KMS-11 (cell line): ENCODE data around the gene AOAH.

ENCODE experiments used
- H2AFZ ChIP-seq: fragments of 200-600 bp; sonication (generic); 2 replicates; pipeline ENCODE4 v1.6.1; 2016; ENCODE audit warnings: antibody characterized with exemption, mixed run types, low read depth
- H3K27ac ChIP-seq: fragments of 200-600 bp; sonication (generic); 2 replicates; pipeline ENCODE4 v1.6.1; 2016; ENCODE audit warnings: mild to moderate bottlenecking, mixed run types
- H3K27me3 ChIP-seq: fragments of 200-600 bp; sonication (generic); 2 replicates; pipeline ENCODE4 v1.6.1; 2017; ENCODE audit warnings: mild to moderate bottlenecking, low read depth, mixed run types, moderate library complexity; ENCODE audit not compliant: insufficient read depth
- H3K36me3 ChIP-seq: fragments of 200-600 bp; sonication (generic); 2 replicates; pipeline ENCODE4 v1.6.1; 2017; ENCODE audit warnings: mild to moderate bottlenecking, mixed run types; ENCODE audit not compliant: insufficient read depth
- H3K4me1 ChIP-seq: fragments of 200-600 bp; sonication (generic); 2 replicates; pipeline ENCODE4 v1.6.1; 2016; ENCODE audit warnings: mild to moderate bottlenecking, low read depth, mixed run types; ENCODE audit not compliant: poor library complexity, severe bottlenecking
- H3K4me2 ChIP-seq: fragments of 200-600 bp; sonication (generic); 2 replicates; pipeline ENCODE4 v1.7.0; 2016; ENCODE audit warnings: mild to moderate bottlenecking, mixed run types
- H3K4me3 ChIP-seq: fragments of 200-600 bp; sonication (generic); IDR thresholded peaks from 2 replicates; pipeline ENCODE4 v1.6.1; 2017; ENCODE audit warnings: low read depth, low read length, mixed read lengths; ENCODE audit not compliant: insufficient read depth
- H3K79me2 ChIP-seq: fragments of 200-600 bp; sonication (generic); 2 replicates; pipeline ENCODE4 v1.6.1; 2016; ENCODE audit warnings: low read depth, mixed run types; ENCODE audit not compliant: insufficient read depth
- H3K9ac ChIP-seq: fragments of 200-600 bp; sonication (generic); 2 replicates; pipeline ENCODE4 v1.6.1; 2016; ENCODE audit warnings: mild to moderate bottlenecking, mixed run types
- H4K20me1 ChIP-seq: fragments of 200-600 bp; sonication (generic); 2 replicates; pipeline ENCODE4 v1.6.1; 2016; ENCODE audit warnings: mild to moderate bottlenecking, mixed run types; ENCODE audit not compliant: insufficient read depth
- TF ChIP-seq, protein P1 (sequence below): fragments of 200-600 bp; sonication (generic); conservative IDR thresholded peaks from 2 replicates; pipeline ENCODE4 v1.6.1; 2017; ENCODE audit warnings: low read depth, mild to moderate bottlenecking, antibody characterized with exemption, low read length, moderate library complexity, mixed read lengths

AOAH gene

DNA sequence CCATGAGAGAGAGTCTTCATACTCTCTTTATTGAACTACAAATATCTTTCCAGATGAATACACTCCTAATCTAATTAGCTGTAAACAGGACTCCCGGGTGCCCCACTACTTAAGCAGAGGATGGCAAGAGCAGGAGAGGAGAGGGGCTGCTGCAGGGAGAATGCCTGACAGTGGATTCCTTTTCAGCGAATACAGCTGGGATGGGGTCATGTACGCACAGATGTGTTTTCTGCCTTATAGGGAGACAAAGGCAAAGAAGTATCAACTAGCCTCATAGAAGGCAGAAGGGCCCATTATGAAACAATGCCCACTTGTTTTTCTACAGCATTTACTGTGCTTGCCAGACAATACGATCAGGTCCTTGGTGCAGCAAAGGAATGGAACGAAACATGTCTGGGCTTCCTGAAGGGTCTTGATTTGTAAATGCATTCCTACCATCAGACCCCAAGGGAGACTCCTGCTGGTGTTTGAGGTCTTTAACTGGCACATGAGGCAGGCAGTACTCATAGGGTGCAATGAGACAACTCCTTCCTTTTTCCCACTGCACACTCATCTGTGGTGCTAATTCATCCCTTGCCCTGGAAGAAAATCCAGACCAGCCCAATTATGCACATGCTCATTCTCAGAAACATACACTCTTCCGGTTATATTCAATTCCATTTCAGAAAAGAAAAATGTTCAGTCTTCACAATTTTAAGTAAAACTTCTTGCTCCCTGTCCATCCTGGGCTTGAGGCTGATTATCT lies 117.1 kb downstream of the AOAH start:
- TF ChIP-seq, protein P1, sequence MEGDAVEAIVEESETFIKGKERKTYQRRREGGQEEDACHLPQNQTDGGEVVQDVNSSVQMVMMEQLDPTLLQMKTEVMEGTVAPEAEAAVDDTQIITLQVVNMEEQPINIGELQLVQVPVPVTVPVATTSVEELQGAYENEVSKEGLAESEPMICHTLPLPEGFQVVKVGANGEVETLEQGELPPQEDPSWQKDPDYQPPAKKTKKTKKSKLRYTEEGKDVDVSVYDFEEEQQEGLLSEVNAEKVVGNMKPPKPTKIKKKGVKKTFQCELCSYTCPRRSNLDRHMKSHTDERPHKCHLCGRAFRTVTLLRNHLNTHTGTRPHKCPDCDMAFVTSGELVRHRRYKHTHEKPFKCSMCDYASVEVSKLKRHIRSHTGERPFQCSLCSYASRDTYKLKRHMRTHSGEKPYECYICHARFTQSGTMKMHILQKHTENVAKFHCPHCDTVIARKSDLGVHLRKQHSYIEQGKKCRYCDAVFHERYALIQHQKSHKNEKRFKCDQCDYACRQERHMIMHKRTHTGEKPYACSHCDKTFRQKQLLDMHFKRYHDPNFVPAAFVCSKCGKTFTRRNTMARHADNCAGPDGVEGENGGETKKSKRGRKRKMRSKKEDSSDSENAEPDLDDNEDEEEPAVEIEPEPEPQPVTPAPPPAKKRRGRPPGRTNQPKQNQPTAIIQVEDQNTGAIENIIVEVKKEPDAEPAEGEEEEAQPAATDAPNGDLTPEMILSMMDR: no peak
- Histone ChIP-seq H3K27me3 (no peaks in the 10 kb centered on the region), H3K9ac (no peak overlapping the region), H3K79me2 (no peaks in the 10 kb centered on the region), H3K36me3 (no peaks in the 10 kb centered on the region), H4K20me1 (no peaks in the 10 kb centered on the region), H3K4me2 (no peak overlapping the region), H3K4me1 (no peaks in the 10 kb centered on the region), H2AFZ (no peak overlapping the region), H3K4me3 (no peak overlapping the region), H3K27ac (no peak overlapping the region)

GRCh38 chr7:36606153-36606975 lies 117.9 kb downstream of the AOAH start:
- H3K79me2 ChIP-seq: no peaks in the 10 kb centered on the region
- no peaks in the 10 kb centered on the region for H3K36me3 ChIP-seq
- H3K4me2 ChIP-seq: no peak overlapping the region
- H3K4me3 ChIP-seq: no peak overlapping the region
- no peak overlapping the region for H3K9ac ChIP-seq
- no peak overlapping the region for H2AFZ ChIP-seq
- H3K27me3 ChIP-seq: no peaks in the 10 kb centered on the region
- H4K20me1 ChIP-seq: no peaks in the 10 kb centered on the region
- H3K4me1 ChIP-seq: no peaks in the 10 kb centered on the region
- TF ChIP-seq, protein P1: no peak
- no peak overlapping the region for H3K27ac ChIP-seq

DNA sequence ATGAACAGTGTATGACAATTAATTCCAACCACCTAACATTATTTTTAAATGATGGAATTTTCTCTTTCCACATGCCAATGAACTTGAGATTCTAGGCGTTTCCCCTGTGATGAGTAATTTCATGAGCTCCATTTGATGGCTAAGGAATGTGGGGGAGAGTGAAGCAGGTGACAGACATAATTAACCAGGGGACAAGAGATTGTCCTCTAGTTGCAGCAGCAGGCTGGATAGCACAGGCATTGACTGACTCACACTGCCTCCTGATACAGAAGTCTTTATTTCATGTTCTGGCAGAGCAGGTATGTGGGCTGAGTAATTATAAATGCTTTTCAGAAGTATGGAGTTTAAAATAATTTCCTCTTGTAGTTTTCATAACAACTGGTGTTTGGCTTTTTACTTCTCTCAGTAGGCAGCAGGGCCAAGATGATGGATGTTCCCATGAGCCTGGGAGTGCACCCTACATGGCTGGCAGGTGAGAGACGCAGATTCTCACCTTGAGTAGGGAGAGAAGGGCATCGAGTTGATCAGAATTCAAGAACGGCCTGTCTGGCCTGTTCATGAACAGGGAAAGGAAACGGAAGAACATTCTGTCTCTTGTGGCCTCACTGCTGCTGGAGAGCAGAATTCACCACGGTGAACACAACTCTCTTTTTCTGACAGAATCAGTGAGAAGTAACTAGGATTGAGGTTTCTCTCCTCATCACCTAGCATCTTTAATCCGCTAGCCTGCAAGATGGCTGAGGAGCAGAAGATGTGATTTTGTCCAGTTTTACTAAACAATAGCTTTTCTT lies 118.8 kb downstream of the AOAH start:
- no peaks in the 10 kb centered on the region for H3K36me3 ChIP-seq
- no peaks in the 10 kb centered on the region for H4K20me1 ChIP-seq
- H3K27me3 ChIP-seq: no peaks in the 10 kb centered on the region
- no peaks in the 10 kb centered on the region for H3K4me1 ChIP-seq
- H3K27ac ChIP-seq: no peak overlapping the region
- H3K79me2 ChIP-seq: no peaks in the 10 kb centered on the region
- no peak overlapping the region for H3K4me3 ChIP-seq
- H3K9ac ChIP-seq: no peak overlapping the region
- no peak overlapping the region for H3K4me2 ChIP-seq
- H2AFZ ChIP-seq: no peak overlapping the region
- TF ChIP-seq, protein P1: no peak

DNA sequence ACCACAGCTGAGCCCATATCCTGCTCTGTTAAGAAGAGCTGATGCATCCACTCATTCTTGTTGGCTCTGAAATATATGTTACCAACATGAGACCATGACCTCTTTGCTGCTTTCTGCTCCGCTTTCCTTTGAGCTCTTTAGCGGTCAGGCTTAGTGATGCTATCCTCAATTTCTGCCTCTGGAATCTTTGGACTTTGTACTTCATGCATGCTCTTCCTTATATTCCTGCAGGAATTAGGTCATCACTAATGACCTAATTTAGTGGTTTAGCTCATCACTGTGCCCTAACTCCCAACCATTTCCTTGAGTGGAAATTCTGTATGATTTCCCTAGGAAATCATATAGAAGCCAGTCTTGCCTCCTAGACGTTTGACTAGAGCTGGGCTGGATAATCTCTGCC lies 119.5 kb downstream of the AOAH start:
- Histone ChIP-seq H3K27me3 (no peaks in the 10 kb centered on the region), H3K9ac (no peak overlapping the region), H3K27ac (no peak overlapping the region), H3K4me3 (no peak overlapping the region), H4K20me1 (no peaks in the 10 kb centered on the region), H3K4me2 (no peak overlapping the region), H3K36me3 (no peaks in the 10 kb centered on the region), H3K4me1 (no peaks in the 10 kb centered on the region), H2AFZ (no peak overlapping the region), H3K79me2 (no peaks in the 10 kb centered on the region)
- TF ChIP-seq, protein P1: no peak
